ENCODE data around the gene CD33.

- TF ChIP-seq EZH2 (IDR thresholded peaks at IDR 0.05; ENCODE audit: low read length, unreplicated experiment) (no peak), CTCF (conservative IDR thresholded peaks at IDR 0.05; ENCODE audit: low read depth, low read length) (no peak), EZH2phosphoT487 (IDR thresholded peaks at IDR 0.05; ENCODE audit: borderline replicate concordance, low read length) (no peak)
These were observed 26.0 kb downstream of the CD33 start, which contains the start of gene SIGLECL1 for GRCh38 chr19:51250786-51251467.

All from PC-3 (cell line).